ENCODE measurements around the gene IDI1. TPM values are rescaled to one million over a fixed set of nuclear protein-coding genes. Genes with fewer than 3 reads are reported as not detected.

IDI1 gene
- total and polyA plus RNA-seq, 3 donors from 2014 or later, result 36.9 to 52.1 (median 43.7) TPM

- 96 to 98% methylated on average over 8 to 9 of the region's 9 CpGs for WGBS, 2 donors
- Histone ChIP-seq H3K9me3 (no peaks in the 10 kb centered on the region), H3K27me3 (no peaks in the 10 kb centered on the region), H3K4me1 (peaks cover under 1% of the 10 kb centered on the region), H3K27ac (no peak overlapping the region), H3K36me3 (ENCODE audit: low read depth, missing control alignments) (no peaks in the 10 kb centered on the region), H3K4me3 (no peak overlapping the region)
- DNase-seq, result no peak
- no peak for TF ChIP-seq POLR2A (IDR thresholded peaks at IDR 0.05)
- TF ChIP-seq CTCF (IDR thresholded peaks at IDR 0.05), result no peak
- intact Hi-C loops (cut with DNase I; ENCODE audit: low total_unique reads), result no loop called here
Measured at GRCh38 chr10:1020958-1021357, 28.0 kb downstream of the IDI1 start.

GRCh38 chr10:1020460-1020859 is 28.5 kb downstream of the IDI1 start:
- no peaks in the 10 kb centered on the region for H3K9me3 ChIP-seq
- WGBS, 2 donors, result 94 to 96% methylated on average over 10 of the region's 10 CpGs
- no peaks in the 10 kb centered on the region for H3K36me3 ChIP-seq (ENCODE audit: low read depth, missing control alignments)

GRCh38 chr10:1019362-1019761 is 29.6 kb downstream of the IDI1 start:
- Histone ChIP-seq H3K4me1 (peaks cover 2% of the 10 kb centered on the region), H3K27ac (no peak overlapping the region), H3K36me3 (ENCODE audit: low read depth, missing control alignments) (no peaks in the 10 kb centered on the region), H3K9me3 (no peaks in the 10 kb centered on the region), H3K4me3 (no peak overlapping the region), H3K27me3 (no peaks in the 10 kb centered on the region)
- 84 to 91% methylated on average over 10 of the region's 10 CpGs for WGBS, 2 donors
- intact Hi-C loops (cut with DNase I; ENCODE audit: low total_unique reads), result no loop called here
- TF ChIP-seq POLR2A (IDR thresholded peaks at IDR 0.05), result no peak
- no peak for TF ChIP-seq CTCF (IDR thresholded peaks at IDR 0.05)
- no peak for DNase-seq

More at GRCh38 chr10:1020460-1020859, 28.5 kb downstream of the IDI1 start:
- intact Hi-C loops (cut with DNase I; ENCODE audit: low total_unique reads), result no loop called here
- Histone ChIP-seq H3K4me3 (no peak overlapping the region), H3K4me1 (peaks cover 2% of the 10 kb centered on the region), H3K27me3 (no peaks in the 10 kb centered on the region), H3K27ac (no peak overlapping the region)
- DNase-seq, result no peak
- TF ChIP-seq CTCF (IDR thresholded peaks at IDR 0.05), result no peak
- TF ChIP-seq POLR2A (IDR thresholded peaks at IDR 0.05), result no peak

GRCh38 chr10:1015688-1016087 is 33.2 kb downstream of the IDI1 start:
- no peaks in the 10 kb centered on the region for H3K9me3 ChIP-seq
- no peaks in the 10 kb centered on the region for H3K36me3 ChIP-seq (ENCODE audit: low read depth, missing control alignments)
- WGBS, 2 donors, result 68 to 80% methylated on average over 5 to 11 of the region's 11 CpGs
- H3K4me1 ChIP-seq, result peaks cover 2% of the 10 kb centered on the region
- H3K4me3 ChIP-seq, result no peak overlapping the region
- no peaks in the 10 kb centered on the region for H3K27me3 ChIP-seq
- TF ChIP-seq POLR2A (IDR thresholded peaks at IDR 0.05) (no peak), CTCF (IDR thresholded peaks at IDR 0.05) (no peak)
- peak; percentile 43 for DNase-seq
- no peak overlapping the region for H3K27ac ChIP-seq
- intact Hi-C loops (cut with DNase I; ENCODE audit: low total_unique reads), result no loop called here

- H3K36me3 ChIP-seq (ENCODE audit: low read depth, missing control alignments), result no peaks in the 10 kb centered on the region
- DNase-seq, result no peak
- no peak overlapping the region for H3K27ac ChIP-seq
- WGBS, 2 donors, result 96% methylated on average over 14 to 16 of the region's 16 CpGs
- intact Hi-C loops (cut with DNase I; ENCODE audit: low total_unique reads), result no loop called here
- peaks cover 2% of the 10 kb centered on the region for H3K4me1 ChIP-seq
- H3K27me3 ChIP-seq, result no peaks in the 10 kb centered on the region
- TF ChIP-seq CTCF (IDR thresholded peaks at IDR 0.05) (no peak), POLR2A (IDR thresholded peaks at IDR 0.05) (no peak)
- no peak overlapping the region for H3K4me3 ChIP-seq
- H3K9me3 ChIP-seq, result no peaks in the 10 kb centered on the region
Measured at GRCh38 chr10:1011696-1012095, 37.2 kb downstream of the IDI1 start.
